ENCODE measurements around the gene TMCC3. TPM values are rescaled to one million over a fixed set of nuclear protein-coding genes. Genes with fewer than 3 reads are reported as not detected.

The TMCC3 gene
- total RNA-seq, 4 donors from 2014 or later, result 9.2 to 39.6 (median 12.4) TPM

DNA sequence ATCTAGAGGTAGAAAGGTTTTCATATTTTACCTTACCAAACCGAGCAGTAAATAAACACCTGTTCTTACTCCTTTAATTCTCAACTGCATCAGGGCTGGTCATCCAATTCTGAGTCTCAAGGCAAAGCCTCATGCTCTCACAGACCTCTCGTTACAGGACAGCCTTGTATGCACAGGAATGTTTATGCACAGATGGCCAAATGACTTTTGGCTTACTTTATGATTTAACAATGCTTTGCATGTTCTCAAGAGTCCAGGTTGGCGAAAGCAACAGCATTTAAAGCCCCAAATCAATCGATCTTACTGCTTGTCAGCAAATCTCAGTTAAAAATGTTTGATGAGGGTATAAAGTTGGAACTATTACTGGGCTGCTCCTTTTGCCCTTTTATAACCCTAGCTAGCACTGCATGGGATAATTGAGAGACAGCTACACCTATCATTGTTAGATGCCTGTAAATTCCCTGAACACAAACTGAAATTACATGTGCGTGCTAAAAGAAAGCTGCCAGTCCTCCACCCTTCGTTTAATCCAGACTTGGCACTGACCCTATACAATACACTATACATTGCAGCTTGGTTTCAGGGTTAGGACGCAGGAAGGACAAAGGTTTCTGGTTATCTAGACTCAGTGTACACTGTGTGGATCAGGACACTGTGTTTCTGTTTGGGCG is 63.6 kb downstream of the TMCC3 start:
- DNase-seq (ENCODE audit: low spot score) (no peak), ATAC-seq (ENCODE audit: low FRiP score) (no peak)
- TF ChIP-seq, protein P1, sequence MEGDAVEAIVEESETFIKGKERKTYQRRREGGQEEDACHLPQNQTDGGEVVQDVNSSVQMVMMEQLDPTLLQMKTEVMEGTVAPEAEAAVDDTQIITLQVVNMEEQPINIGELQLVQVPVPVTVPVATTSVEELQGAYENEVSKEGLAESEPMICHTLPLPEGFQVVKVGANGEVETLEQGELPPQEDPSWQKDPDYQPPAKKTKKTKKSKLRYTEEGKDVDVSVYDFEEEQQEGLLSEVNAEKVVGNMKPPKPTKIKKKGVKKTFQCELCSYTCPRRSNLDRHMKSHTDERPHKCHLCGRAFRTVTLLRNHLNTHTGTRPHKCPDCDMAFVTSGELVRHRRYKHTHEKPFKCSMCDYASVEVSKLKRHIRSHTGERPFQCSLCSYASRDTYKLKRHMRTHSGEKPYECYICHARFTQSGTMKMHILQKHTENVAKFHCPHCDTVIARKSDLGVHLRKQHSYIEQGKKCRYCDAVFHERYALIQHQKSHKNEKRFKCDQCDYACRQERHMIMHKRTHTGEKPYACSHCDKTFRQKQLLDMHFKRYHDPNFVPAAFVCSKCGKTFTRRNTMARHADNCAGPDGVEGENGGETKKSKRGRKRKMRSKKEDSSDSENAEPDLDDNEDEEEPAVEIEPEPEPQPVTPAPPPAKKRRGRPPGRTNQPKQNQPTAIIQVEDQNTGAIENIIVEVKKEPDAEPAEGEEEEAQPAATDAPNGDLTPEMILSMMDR (IDR thresholded peaks at IDR 0.05), result no peak

GRCh38 chr12:94585626-94586025 is 64.7 kb downstream of the TMCC3 start:
- TF ChIP-seq, protein P1 (IDR thresholded peaks at IDR 0.05), result no peak
- ATAC-seq (ENCODE audit: low FRiP score) (no peak), DNase-seq (ENCODE audit: low spot score) (no peak)

GRCh38 chr12:94584377-94584776 is 66.0 kb downstream of the TMCC3 start:
- TF ChIP-seq, protein P1 (IDR thresholded peaks at IDR 0.05), result no peak
- DNase-seq (ENCODE audit: low spot score), result no peak
- ATAC-seq (ENCODE audit: low FRiP score), result no peak

- ATAC-seq (ENCODE audit: low FRiP score), result no peak
- DNase-seq (ENCODE audit: low spot score), result no peak
- TF ChIP-seq, protein P1 (IDR thresholded peaks at IDR 0.05), result no peak
Measured at GRCh38 chr12:94582591-94582990, 67.8 kb downstream of the TMCC3 start.

DNA sequence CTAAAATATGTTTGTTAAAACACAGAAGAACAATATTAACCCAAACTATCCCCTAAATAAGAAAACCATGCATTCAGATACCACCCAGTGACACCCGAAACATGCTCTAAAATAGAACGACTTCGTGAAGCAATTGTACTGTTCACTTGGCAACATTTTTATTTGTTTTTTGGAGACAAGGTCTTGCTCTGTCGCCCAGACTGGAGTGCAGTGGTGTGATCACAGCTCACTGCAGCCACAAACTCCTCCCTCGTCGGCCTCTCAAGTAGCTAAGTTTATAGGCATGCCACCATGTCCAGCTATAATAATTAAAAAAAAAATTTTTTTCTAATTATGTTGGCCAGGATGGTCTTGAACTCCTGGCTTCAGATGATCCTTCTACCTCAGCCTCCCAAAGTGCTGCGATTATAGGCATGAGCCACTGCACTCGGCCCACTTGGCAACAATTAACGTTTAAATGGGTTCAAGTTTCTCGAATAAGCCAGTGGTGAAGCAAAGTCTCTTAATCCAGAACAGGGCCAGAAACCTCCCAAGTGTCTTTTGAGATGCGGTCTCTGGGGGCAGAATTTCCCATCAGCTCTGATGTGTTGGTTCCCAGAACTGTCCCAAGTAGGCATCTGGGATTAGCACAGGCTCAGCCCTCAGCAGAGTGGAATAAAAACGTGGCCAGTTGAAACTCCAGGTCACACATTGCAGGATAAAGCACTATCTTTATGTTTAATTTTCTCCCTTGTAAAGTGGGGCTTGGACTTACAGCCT is 74.5 kb downstream of the TMCC3 start:
- ATAC-seq (ENCODE audit: low FRiP score) (no peak), DNase-seq (ENCODE audit: low spot score) (no peak)
- TF ChIP-seq, protein P1 (IDR thresholded peaks at IDR 0.05), result no peak

- ATAC-seq (ENCODE audit: low FRiP score) (no peak), DNase-seq (ENCODE audit: low spot score) (no peak)
- TF ChIP-seq, protein P1 (IDR thresholded peaks at IDR 0.05), result no peak
Measured at GRCh38 chr12:94575024-94575423, 75.3 kb downstream of the TMCC3 start.

DNA sequence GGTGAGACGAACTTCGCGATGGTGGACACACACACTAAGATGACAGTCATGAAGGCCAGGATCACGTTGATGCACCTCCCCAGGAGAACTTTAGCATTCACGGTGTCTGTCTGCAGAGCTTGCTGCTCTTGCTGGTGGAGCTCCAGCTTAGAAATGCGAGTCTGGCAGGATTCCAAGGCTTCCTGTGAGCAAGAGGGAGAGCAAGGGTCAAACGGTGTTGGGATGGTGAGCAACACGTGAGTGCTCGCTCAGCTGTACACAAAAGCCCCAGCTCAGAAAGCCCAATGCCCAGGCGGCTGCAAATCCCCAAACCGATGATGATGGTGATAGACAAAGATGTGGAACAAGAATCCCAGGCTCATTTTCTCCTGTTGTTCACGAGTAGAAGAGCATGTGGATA is 78.8 kb downstream of the TMCC3 start:
- DNase-seq (ENCODE audit: low spot score) (no peak), ATAC-seq (ENCODE audit: low FRiP score) (peak; percentile 48)

More for the DNA sequence above, 78.8 kb downstream of the TMCC3 start:
- TF ChIP-seq, protein P1 (IDR thresholded peaks at IDR 0.05), result no peak
